Neuronal stem cell (in vitro differentiated cells): ENCODE results near the gene ULK2.

Source experiments
- DNase-seq: peaks from one replicate; pipeline ENCODE4 v3.0.0-alpha.2; 2013; ENCODE audit warnings: low spot score
- H2AFZ ChIP-seq: one replicate; pipeline ENCODE4 v1.6.1; 2013; ENCODE audit warnings: mild to moderate bottlenecking, low read length, inconsistent platforms
- H2AK5ac ChIP-seq: 2 replicates; pipeline ENCODE4 v1.6.1; 2013; ENCODE audit warnings: low read depth, mild to moderate bottlenecking, inconsistent platforms, low read length, moderate library complexity, mixed read lengths
- H2BK120ac ChIP-seq: 2 replicates; pipeline ENCODE4 v1.6.1; 2013; ENCODE audit warnings: low read depth, mild to moderate bottlenecking, inconsistent platforms, low read length, moderate library complexity, mixed read lengths
- H2BK12ac ChIP-seq: one replicate; pipeline ENCODE4 v1.6.1; 2013; ENCODE audit warnings: low read length, inconsistent platforms
- H2BK15ac ChIP-seq: 2 replicates; pipeline ENCODE4 v1.6.1; 2013; ENCODE audit warnings: mild to moderate bottlenecking, low read length, inconsistent platforms, mixed read lengths
- H2BK5ac ChIP-seq: one replicate; pipeline ENCODE4 v1.6.1; 2013; ENCODE audit warnings: inconsistent platforms, mild to moderate bottlenecking, low read length, moderate library complexity
- H3K14ac ChIP-seq: one replicate; pipeline ENCODE4 v1.6.1; 2013; ENCODE audit warnings: low read length, inconsistent platforms
- H3K18ac ChIP-seq: 2 replicates; pipeline ENCODE4 v1.6.1; 2013; ENCODE audit warnings: low read length, inconsistent platforms
- H3K23ac ChIP-seq: 2 replicates; pipeline ENCODE4 v1.6.1; 2013; ENCODE audit warnings: low read depth, mild to moderate bottlenecking, mixed read lengths, low read length, inconsistent platforms; ENCODE audit not compliant: poor library complexity
- H3K27ac ChIP-seq: replicated peaks from 3 replicates; pipeline ENCODE4 v1.5.1; 2013; ENCODE audit warnings: low read length, inconsistent platforms
- H3K27me3 ChIP-seq, 3 experiments: 2 replicates each; pipeline ENCODE4 v1.6.1; 2013; ENCODE audit warnings: low read length in 3 of 3, mild to moderate bottlenecking in 2 of 3, inconsistent platforms in 1 of 3, low read depth in 1 of 3, mixed read lengths in 1 of 3, moderate library complexity in 1 of 3; ENCODE audit not compliant: control insufficient read depth in 3 of 3, insufficient read depth in 3 of 3
- H3K36me3 ChIP-seq, 2 donors: replicated peaks in 1 of 2; 2 replicates each; pipeline ENCODE4 v1.6.1; 2013; ENCODE audit warnings: low read length in 2 of 2; ENCODE audit not compliant: control insufficient read depth in 2 of 2, insufficient read depth in 2 of 2
- H3K4ac ChIP-seq: 2 replicates; pipeline ENCODE4 v1.6.1; 2013; ENCODE audit warnings: inconsistent platforms, mild to moderate bottlenecking, low read length, moderate library complexity
- H3K4me1 ChIP-seq, 2 donors: 1 replicate in 1 of 2; 2 replicates in 1 of 2; pipeline ENCODE4 v1.6.1; 2013; ENCODE audit warnings: low read length in 2 of 2, low read depth in 1 of 2; ENCODE audit not compliant: control insufficient read depth in 2 of 2, insufficient read depth in 1 of 2
- H3K4me2 ChIP-seq: one replicate; pipeline ENCODE4 v1.6.1; 2013; ENCODE audit warnings: mild to moderate bottlenecking, low read length, inconsistent platforms; ENCODE audit not compliant: insufficient read depth, poor library complexity, severe bottlenecking
- H3K4me3 ChIP-seq, 2 donors: 2 replicates each; pipeline ENCODE4 v1.5.1; 2013; ENCODE audit warnings: low read length in 2 of 2, mild to moderate bottlenecking in 2 of 2, inconsistent platforms in 1 of 2, moderate library complexity in 1 of 2
- H3K79me1 ChIP-seq: one replicate; pipeline ENCODE4 v1.6.1; 2013; ENCODE audit warnings: low read depth, mild to moderate bottlenecking, inconsistent platforms, low read length, moderate library complexity
- H3K9ac ChIP-seq: one replicate; pipeline ENCODE4 v1.6.1; 2013; ENCODE audit warnings: mild to moderate bottlenecking, low read depth, low read length, inconsistent platforms; ENCODE audit not compliant: poor library complexity
- H3K9me3 ChIP-seq, 2 donors: replicated peaks in 1 of 2; 2 replicates each; pipeline versions ENCODE3 to v1.6.1; 2013; ENCODE audit warnings: low read length in 2 of 2, mild to moderate bottlenecking in 2 of 2, inconsistent platforms in 1 of 2, low read depth in 1 of 2, mixed read lengths in 1 of 2, moderate library complexity in 1 of 2; ENCODE audit not compliant: control insufficient read depth in 2 of 2, insufficient read depth in 1 of 2
- H4K8ac ChIP-seq: one replicate; pipeline ENCODE4 v1.6.1; 2013; ENCODE audit warnings: low read depth, mild to moderate bottlenecking, inconsistent platforms, low read length, moderate library complexity
- H4K91ac ChIP-seq: one replicate; pipeline ENCODE4 v1.6.1; 2013; ENCODE audit warnings: low read length, low read depth, mild to moderate bottlenecking, inconsistent platforms; ENCODE audit not compliant: poor library complexity
- WGBS, 2 donors: extraction: QIAGEN DNeasy Blood & Tissue Kit; methylation state at CpG; one replicate each; pipeline ENCODE4 v1.1.7; 2013; ENCODE audit warnings: missing lambda C conversion rate in 2 of 2, mixed read lengths in 1 of 2; ENCODE audit not compliant: insufficient read length in 2 of 2, insufficient replicate concordance in 1 of 2; ENCODE audit errors: extremely low coverage in 2 of 2; 5-methylcytosine and 5-hydroxymethylcytosine counted together

ULK2 gene

DNA sequence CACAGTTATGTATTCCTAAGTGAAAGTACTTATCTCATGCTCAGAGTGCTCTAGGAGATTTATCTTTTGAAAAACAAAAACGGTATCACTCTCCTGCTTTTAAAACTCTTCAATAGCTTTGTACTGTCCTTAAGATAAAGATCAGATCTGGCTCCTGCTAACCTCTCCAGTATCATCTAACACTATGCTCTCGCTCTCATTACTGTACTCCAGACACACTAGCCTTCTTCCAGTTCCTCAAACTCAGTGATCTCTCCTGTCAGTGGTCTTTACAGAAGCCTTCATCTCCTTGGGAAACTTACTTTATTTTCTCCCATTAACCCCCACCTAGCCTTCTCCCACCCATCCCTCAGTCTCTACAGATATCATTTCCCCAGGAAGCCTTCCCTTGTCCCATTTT lies 10.1 kb downstream of the ULK2 start:
- H4K8ac ChIP-seq = no peak overlapping the region
- H3K4me2 ChIP-seq = no peak overlapping the region
- no peaks in the 10 kb centered on the region for H3K27me3 ChIP-seq
- no CpG with 5 or more reads among the region's 2 CpGs for whole genome bisulfite sequencing, 2 donors
- H3K4me1 ChIP-seq = no peaks in the 10 kb centered on the region
- no peak overlapping the region for H3K4me3 ChIP-seq
- H2BK15ac ChIP-seq = no peak overlapping the region
- H3K18ac ChIP-seq = no peak overlapping the region
- DNase-seq = no peak
- H3K79me1 ChIP-seq = no peaks in the 10 kb centered on the region
- no peaks in the 10 kb centered on the region for H3K9me3 ChIP-seq
- no peak overlapping the region for H3K23ac ChIP-seq
- H2BK12ac ChIP-seq = no peak overlapping the region
- no peak overlapping the region for H3K4ac ChIP-seq
- no peak overlapping the region for H2AFZ ChIP-seq
- H3K14ac ChIP-seq = no peak overlapping the region
- H3K9ac ChIP-seq = no peak overlapping the region
- H3K36me3 ChIP-seq = peaks cover 2 to 3% of the 10 kb centered on the region in 2 donors
- H2BK120ac ChIP-seq = no peak overlapping the region
- no peak overlapping the region for H2AK5ac ChIP-seq
- no peak overlapping the region for H3K27ac ChIP-seq
- no peak overlapping the region for H2BK5ac ChIP-seq
- no peak overlapping the region for H4K91ac ChIP-seq

DNA sequence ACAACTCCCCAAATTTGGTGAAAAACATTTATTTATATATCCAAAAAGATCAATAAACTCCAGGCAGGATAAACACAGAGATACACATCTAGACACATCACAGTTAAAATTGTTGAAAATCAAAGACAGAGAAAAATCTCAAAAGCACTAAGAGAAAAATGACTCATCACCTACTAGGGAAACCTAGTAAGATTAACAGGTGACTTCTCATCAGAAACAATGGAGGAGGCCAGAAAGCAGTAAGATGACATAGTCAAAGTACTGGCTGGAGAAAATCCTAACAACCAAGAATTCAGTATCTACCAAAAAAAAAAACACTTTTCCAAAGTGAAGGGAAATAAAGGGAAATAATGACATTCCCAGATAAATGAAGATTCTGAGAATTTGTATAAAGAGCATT lies 33.8 kb downstream of the ULK2 start:
- Histone ChIP-seq H2AFZ (no peak overlapping the region), H3K4me2 (no peak overlapping the region), H2BK15ac (no peak overlapping the region), H2BK120ac (no peak overlapping the region), H2AK5ac (no peak overlapping the region), H3K79me1 (no peaks in the 10 kb centered on the region), H4K8ac (no peak overlapping the region), H3K9ac (no peak overlapping the region), H3K14ac (no peak overlapping the region), H3K27me3 (no peaks in the 10 kb centered on the region), H2BK5ac (no peak overlapping the region), H3K9me3 (no peaks in the 10 kb centered on the region), H3K36me3 (no peaks in the 10 kb centered on the region), H4K91ac (no peak overlapping the region), H2BK12ac (no peak overlapping the region), H3K23ac (no peak overlapping the region), H3K27ac (no peak overlapping the region), H3K18ac (no peak overlapping the region), H3K4ac (no peak overlapping the region), H3K4me1 (no peaks in the 10 kb centered on the region), H3K4me3 (no peak overlapping the region)
- no peak for DNase-seq

DNA sequence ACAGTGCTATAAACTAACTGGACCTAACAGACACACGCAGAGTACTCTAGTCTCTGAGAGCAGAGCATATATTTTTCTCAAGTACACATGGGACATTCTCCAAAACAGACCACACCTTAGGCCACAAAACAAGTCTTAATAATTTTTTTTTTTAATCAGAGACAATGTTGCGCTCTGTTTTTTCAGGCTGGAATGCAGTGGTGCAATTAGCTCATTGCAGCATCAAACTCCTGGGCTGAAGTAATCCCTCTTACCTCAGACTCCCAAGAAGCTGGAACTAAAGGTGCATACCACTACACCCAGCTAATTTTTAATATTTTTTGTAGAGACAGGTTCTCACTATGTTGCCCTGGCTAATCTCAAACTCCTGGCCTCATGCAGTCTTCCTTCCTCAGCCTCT lies 37.7 kb downstream of the ULK2 start:
- no peak overlapping the region for H2AFZ ChIP-seq
- no peak overlapping the region for H3K14ac ChIP-seq
- no peak overlapping the region for H3K23ac ChIP-seq
- no peak for DNase-seq
- H2BK5ac ChIP-seq = no peak overlapping the region
- no peak overlapping the region for H3K4me3 ChIP-seq
- H3K4me2 ChIP-seq = no peak overlapping the region
- no peaks in the 10 kb centered on the region for H3K9me3 ChIP-seq
- no peak overlapping the region for H2AK5ac ChIP-seq
- no peak overlapping the region for H2BK15ac ChIP-seq
- H3K79me1 ChIP-seq = no peaks in the 10 kb centered on the region
- H2BK12ac ChIP-seq = no peak overlapping the region
- no peak overlapping the region for H4K8ac ChIP-seq
- H3K4ac ChIP-seq = no peak overlapping the region
- no CpG with 5 or more reads among the region's 2 CpGs for WGBS, 2 donors
- H3K4me1 ChIP-seq = no peaks in the 10 kb centered on the region
- H3K36me3 ChIP-seq = no peaks in the 10 kb centered on the region
- H3K9ac ChIP-seq = no peak overlapping the region
- H3K18ac ChIP-seq = no peak overlapping the region
- H4K91ac ChIP-seq = no peak overlapping the region
- H3K27me3 ChIP-seq = no peaks in the 10 kb centered on the region
- H3K27ac ChIP-seq = no peak overlapping the region
- no peak overlapping the region for H2BK120ac ChIP-seq

DNA sequence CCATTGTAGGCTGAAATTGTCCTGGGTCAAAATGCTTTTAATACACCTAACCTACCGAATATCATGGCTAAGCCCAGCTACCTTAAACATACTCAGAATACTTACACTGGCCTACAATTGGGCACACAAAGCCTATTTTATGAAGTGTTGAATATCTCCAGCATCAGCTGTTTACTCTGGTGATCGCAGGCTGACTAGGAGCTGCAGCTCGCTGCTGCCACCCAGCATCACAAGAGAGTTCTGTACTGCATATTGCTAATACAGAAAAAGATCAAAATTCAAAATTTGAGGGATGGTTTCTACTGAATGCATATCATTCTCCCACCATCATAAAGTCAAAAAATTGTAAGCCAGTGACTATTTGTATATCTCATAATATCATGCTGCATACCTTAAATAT lies 55.3 kb downstream of the ULK2 start:
- Histone ChIP-seq H2AK5ac (no peak overlapping the region), H3K9me3 (no peaks in the 10 kb centered on the region), H3K14ac (no peak overlapping the region), H2AFZ (no peak overlapping the region), H2BK12ac (no peak overlapping the region), H3K9ac (no peak overlapping the region), H3K4me3 (no peak overlapping the region), H3K27ac (no peak overlapping the region), H3K4ac (no peak overlapping the region), H3K79me1 (no peaks in the 10 kb centered on the region), H3K27me3 (no peaks in the 10 kb centered on the region), H4K91ac (no peak overlapping the region), H3K4me2 (no peak overlapping the region), H2BK15ac (no peak overlapping the region), H3K23ac (no peak overlapping the region), H3K18ac (no peak overlapping the region), H4K8ac (no peak overlapping the region), H2BK120ac (no peak overlapping the region), H3K4me1 (no peaks in the 10 kb centered on the region), H2BK5ac (no peak overlapping the region), H3K36me3 (peaks cover 2 to 14% of the 10 kb centered on the region in 2 donors)
- no peak for DNase-seq
- no CpG with 5 or more reads among the region's 3 CpGs for WGBS, 2 donors
